Kidney (tissue), 14 donors: ENCODE measurements around the gene HOXC11. TPM values are rescaled to one million over a fixed set of nuclear protein-coding genes. Genes with fewer than 3 reads are reported as not detected.

Experiments
- DNase-seq, 5 donors: peaks; one replicate each; pipeline ENCODE4 v3.0.0-alpha.2; 2013 to 2020
- FAIRE-seq: peaks from 2 replicates; lab custom pipeline; 2012; peaks lifted over from hg19 to GRCh38; lab: Jason Lieb, UNC
- H3K27ac ChIP-seq, 2 donors: one replicate each; pipeline ENCODE4 v1.7.0; 2013; ENCODE audit warnings: low read depth in 2 of 2, low read length in 2 of 2, inconsistent platforms in 1 of 2
- H3K27me3 ChIP-seq: one replicate; pipeline ENCODE4 v1.7.1; 2013; ENCODE audit warnings: low read length, inconsistent platforms; ENCODE audit not compliant: control insufficient read depth, insufficient read depth
- H3K36me3 ChIP-seq, 3 donors: one replicate each; pipeline versions ENCODE4 v1.7.0 to v1.7.1; 2013; ENCODE audit warnings: low read length in 3 of 3, control low read depth in 1 of 3, inconsistent platforms in 1 of 3; ENCODE audit not compliant: insufficient read depth in 3 of 3, control insufficient read depth in 2 of 3
- H3K4me1 ChIP-seq, 3 donors: one replicate each; pipeline versions ENCODE4 v1.7.0 to v1.7.1; 2013; ENCODE audit warnings: low read length in 3 of 3, inconsistent platforms in 1 of 3, low read depth in 1 of 3; ENCODE audit not compliant: control insufficient read depth in 2 of 3, insufficient read depth in 2 of 3
- H3K4me3 ChIP-seq, 3 donors: one replicate each; pipeline versions ENCODE4 v1.7.0 to v1.8.1; 2013; ENCODE audit warnings: low read length in 3 of 3, control low read depth in 1 of 3, inconsistent platforms in 1 of 3
- H3K9ac ChIP-seq, 3 donors: one replicate each; pipeline versions ENCODE4 v1.7.0 to v1.7.1; 2013; ENCODE audit warnings: low read length in 3 of 3, control low read depth in 1 of 3, inconsistent platforms in 1 of 3
- H3K9me3 ChIP-seq, 3 donors: one replicate each; pipeline versions ENCODE4 v1.7.0 to v1.7.1; 2013; ENCODE audit warnings: low read length in 3 of 3, control low read depth in 1 of 3, inconsistent platforms in 1 of 3; ENCODE audit not compliant: control insufficient read depth in 2 of 3, insufficient read depth in 1 of 3
- CTCF ChIP-seq: IDR thresholded peaks from 3 replicates; pipeline ENCODE4 v1.5.1; 2012; ENCODE audit warnings: mild to moderate bottlenecking, moderate library complexity, borderline replicate concordance; ENCODE audit not compliant: insufficient read depth; ENCODE audit errors: extremely low read depth
- intact Hi-C: fragments of 100-400 bp; cut with DNase I; formaldehyde crosslinking; loops from one replicate; pipeline ENCODE4 v1.11.1; 2022
- polyA plus RNA-seq: library from polyadenylated mRNA; stranded (reverse); fragments of 350-450 nt; fragmentation: Illumina TruSeq; extraction: RNeasy Lipid Tissue Mini Kit (QIAGEN cat#74804); gene quantifications from one replicate; pipeline ENCODE4 v1.2.3, GENCODE V29; 2014; ENCODE audit warnings: low read depth, low replicate concordance; ENCODE audit not compliant: insufficient read depth
- total RNA-seq: library from RNA; stranded (reverse); fragmentation: NEBNext Ultra II Directional; extraction: Animal tissue kit (Norgen Biotek cat#: 25700); gene quantifications from one replicate; pipeline ENCODE4 v1.2.1, GENCODE V29; 2021
- donor health status: control.
- donor health status: control.
- donor health status: control.
- donor health status: control.
- donor health status: control.
- donor health status: DM: yes; HTN: yes; CAD: no.
- donor health status: Normal renal cell carcinoma (clear cell type).

HOXC11 gene
- total and polyA plus RNA-seq, 2 donors from 2014 or later, result 0.75 to 1.4 TPM

- Histone ChIP-seq H3K27me3 (peaks cover 3% of the 10 kb centered on the region), H3K9ac (peak overlapping the region; percentile 52 to 95 (median 59)), H3K4me1 (peaks cover 0 to 25% (median 18%) of the 10 kb centered on the region in 3 donors), H3K36me3 (no peaks in the 10 kb centered on the region), H3K9me3 (no peaks in the 10 kb centered on the region), H3K27ac (peak overlapping the region; percentile 87 to 93), H3K4me3 (peak overlapping the region; percentile 67 to 88 (median 75))
- intact Hi-C loops, result no loop called here
- TF ChIP-seq CTCF, result no peak
- no peak for FAIRE-seq
- no peak for DNase-seq
Measured at GRCh38 chr12:53994009-53994263, 21.0 kb downstream of the HOXC11 start.

GRCh38 chr12:53994264-53995001 is 21.5 kb downstream of the HOXC11 start:
- DNase-seq (peak in 4 of 5 donors; percentile 60 to 80 (median 78)), FAIRE-seq (no peak)
- H3K27ac ChIP-seq, result peak overlapping the region; percentile 87 to 93
- peaks cover 3% of the 10 kb centered on the region for H3K27me3 ChIP-seq
- H3K9me3 ChIP-seq, result no peaks in the 10 kb centered on the region
- TF ChIP-seq CTCF, result no peak
- H3K9ac ChIP-seq, result peak overlapping the region; percentile 71 to 95 (median 91)
- intact Hi-C loops, result no loop called here
- H3K36me3 ChIP-seq, result no peaks in the 10 kb centered on the region
- peak overlapping the region; percentile 67 to 88 (median 75) for H3K4me3 ChIP-seq
- peaks cover 0 to 24% (median 18%) of the 10 kb centered on the region in 3 donors for H3K4me1 ChIP-seq

- no peak for TF ChIP-seq CTCF
- Histone ChIP-seq H3K4me1 (peaks cover 0 to 22% (median 18%) of the 10 kb centered on the region in 3 donors), H3K9me3 (no peaks in the 10 kb centered on the region), H3K36me3 (no peaks in the 10 kb centered on the region), H3K9ac (peak overlapping the region; percentile 71 to 95 (median 91)), H3K4me3 (peak overlapping the region; percentile 67 to 88 (median 75)), H3K27ac (peak overlapping the region; percentile 87 to 93), H3K27me3 (peaks cover 3% of the 10 kb centered on the region)
- intact Hi-C loops, result no loop called here
- FAIRE-seq, result no peak
- no peak for DNase-seq
Measured at GRCh38 chr12:53995002-53995377, 22.1 kb downstream of the HOXC11 start.
